Large intestine (tissue), 3 donors: ENCODE data around the gene USH2A. TPM values are rescaled to one million over a fixed set of nuclear protein-coding genes. Genes with fewer than 3 reads are reported as not detected.

Experiments
- DNase-seq, 2 donors: peaks; one replicate each; pipeline versions ENCODE4 v3.0.0 to v3.0.0-alpha.2; 2013
- H3K27ac ChIP-seq: one replicate; pipeline ENCODE4 v1.5.1; 2013; ENCODE audit warnings: low read length
- H3K27me3 ChIP-seq: 2 replicates; pipeline ENCODE4 v1.6.1; 2013; ENCODE audit warnings: low read length; ENCODE audit not compliant: control insufficient read depth, insufficient read depth
- H3K36me3 ChIP-seq: 2 replicates; pipeline ENCODE4 v1.6.1; 2013; ENCODE audit warnings: low read length; ENCODE audit not compliant: control insufficient read depth, insufficient read depth
- H3K4me1 ChIP-seq: one replicate; pipeline ENCODE4 v1.6.1; 2013; ENCODE audit warnings: low read length; ENCODE audit not compliant: control insufficient read depth, insufficient read depth
- H3K4me3 ChIP-seq: one replicate; pipeline ENCODE4 v1.5.1; 2013; ENCODE audit warnings: low read length
- H3K9me3 ChIP-seq: one replicate; pipeline ENCODE4 v1.6.1; 2013; ENCODE audit warnings: mild to moderate bottlenecking, low read depth, low read length, moderate library complexity; ENCODE audit not compliant: control insufficient read depth
- WGBS: methylation state at CpG from one replicate; pipeline ENCODE4 v1.1.5; 2013; ENCODE audit warnings: low lambda C conversion rate; ENCODE audit not compliant: insufficient coverage; 5-methylcytosine and 5-hydroxymethylcytosine counted together
- polyA plus RNA-seq: library from polyadenylated mRNA; unstranded; fragments of 120-200 nt; gene quantifications from one replicate; pipeline ENCODE4 v1.2.1, GENCODE V29; 2013

The USH2A gene
- polyA plus RNA-seq, 1 donor, result 0.06 TPM

- DNase-seq, result no peak
- H3K4me1 ChIP-seq, result no peaks in the 10 kb centered on the region
- WGBS, result 50% methylated on average over 2 of the region's 2 CpGs
- no peak overlapping the region for H3K27ac ChIP-seq
- H3K4me3 ChIP-seq, result no peak overlapping the region
- H3K9me3 ChIP-seq, result no peaks in the 10 kb centered on the region
- H3K27me3 ChIP-seq, result no peaks in the 10 kb centered on the region
- H3K36me3 ChIP-seq, result no peaks in the 10 kb centered on the region
Measured at GRCh38 chr1:216453777-216454176, 30.5 kb upstream of the USH2A start.

GRCh38 chr1:216450227-216450626 is 27.0 kb upstream of the USH2A start:
- H3K27me3 ChIP-seq, result no peaks in the 10 kb centered on the region
- no peaks in the 10 kb centered on the region for H3K4me1 ChIP-seq
- no peak for DNase-seq
- H3K9me3 ChIP-seq, result no peaks in the 10 kb centered on the region
- WGBS, result no CpG with 5 or more reads among the region's 3 CpGs
- no peaks in the 10 kb centered on the region for H3K36me3 ChIP-seq
- H3K27ac ChIP-seq, result no peak overlapping the region
- no peak overlapping the region for H3K4me3 ChIP-seq

- no peaks in the 10 kb centered on the region for H3K9me3 ChIP-seq
- no peaks in the 10 kb centered on the region for H3K4me1 ChIP-seq
- no peak overlapping the region for H3K27ac ChIP-seq
- no peak overlapping the region for H3K4me3 ChIP-seq
- H3K27me3 ChIP-seq, result no peaks in the 10 kb centered on the region
- no peaks in the 10 kb centered on the region for H3K36me3 ChIP-seq
- DNase-seq, result no peak
Measured at GRCh38 chr1:216448011-216448510, 24.8 kb upstream of the USH2A start.

GRCh38 chr1:216437603-216438002 is 14.4 kb upstream of the USH2A start:
- no peaks in the 10 kb centered on the region for H3K9me3 ChIP-seq
- no peaks in the 10 kb centered on the region for H3K36me3 ChIP-seq
- no peaks in the 10 kb centered on the region for H3K4me1 ChIP-seq
- no peak overlapping the region for H3K4me3 ChIP-seq
- no peak for DNase-seq
- H3K27ac ChIP-seq, result no peak overlapping the region
- WGBS, result 100% methylated on average over 1 of the region's 5 CpGs
- no peaks in the 10 kb centered on the region for H3K27me3 ChIP-seq

GRCh38 chr1:216434232-216434631 is 11.0 kb upstream of the USH2A start:
- Histone ChIP-seq H3K27ac (no peak overlapping the region), H3K36me3 (no peaks in the 10 kb centered on the region), H3K4me1 (no peaks in the 10 kb centered on the region), H3K4me3 (no peak overlapping the region), H3K9me3 (no peaks in the 10 kb centered on the region), H3K27me3 (no peaks in the 10 kb centered on the region)
- DNase-seq, result no peak

GRCh38 chr1:216433175-216433574 is 9.9 kb upstream of the USH2A start:
- Histone ChIP-seq H3K4me1 (no peaks in the 10 kb centered on the region), H3K27me3 (no peaks in the 10 kb centered on the region), H3K27ac (no peak overlapping the region), H3K4me3 (no peak overlapping the region), H3K36me3 (no peaks in the 10 kb centered on the region), H3K9me3 (no peaks in the 10 kb centered on the region)
- WGBS, result 50% methylated on average over 1 of the region's 2 CpGs
- DNase-seq, result no peak

- no peaks in the 10 kb centered on the region for H3K27me3 ChIP-seq
- no peak for DNase-seq
- WGBS, result 100% methylated on average over 1 of the region's 2 CpGs
- no peak overlapping the region for H3K27ac ChIP-seq
- no peak overlapping the region for H3K4me3 ChIP-seq
- no peaks in the 10 kb centered on the region for H3K36me3 ChIP-seq
- H3K4me1 ChIP-seq, result no peaks in the 10 kb centered on the region
- H3K9me3 ChIP-seq, result no peaks in the 10 kb centered on the region
Measured at GRCh38 chr1:216430744-216431143, 7.5 kb upstream of the USH2A start.

GRCh38 chr1:216425577-216425976 is 2.3 kb upstream of the USH2A start:
- WGBS, result 100% methylated on average over 1 of the region's 5 CpGs
- no peaks in the 10 kb centered on the region for H3K9me3 ChIP-seq
- H3K4me1 ChIP-seq, result no peaks in the 10 kb centered on the region
- no peak overlapping the region for H3K4me3 ChIP-seq
- no peaks in the 10 kb centered on the region for H3K27me3 ChIP-seq
- H3K36me3 ChIP-seq, result no peaks in the 10 kb centered on the region
- H3K27ac ChIP-seq, result no peak overlapping the region
- no peak for DNase-seq

- Histone ChIP-seq H3K4me3 (no peak overlapping the region), H3K36me3 (no peaks in the 10 kb centered on the region), H3K27ac (no peak overlapping the region), H3K4me1 (no peaks in the 10 kb centered on the region), H3K27me3 (no peaks in the 10 kb centered on the region), H3K9me3 (no peaks in the 10 kb centered on the region)
- WGBS, result no CpG with 5 or more reads among the region's 1 CpG
- DNase-seq, result no peak
Measured at GRCh38 chr1:216420746-216421145, 2.5 kb downstream of the USH2A start.

GRCh38 chr1:216420263-216420662 is 3.0 kb downstream of the USH2A start:
- Histone ChIP-seq H3K9me3 (no peaks in the 10 kb centered on the region), H3K4me1 (no peaks in the 10 kb centered on the region), H3K27me3 (no peaks in the 10 kb centered on the region), H3K36me3 (no peaks in the 10 kb centered on the region), H3K4me3 (no peak overlapping the region), H3K27ac (no peak overlapping the region)
- DNase-seq, result no peak
- no CpG with 5 or more reads among the region's 2 CpGs for WGBS

GRCh38 chr1:216416488-216416887 is 6.8 kb downstream of the USH2A start:
- Histone ChIP-seq H3K4me3 (no peak overlapping the region), H3K4me1 (no peaks in the 10 kb centered on the region), H3K9me3 (no peaks in the 10 kb centered on the region), H3K27ac (no peak overlapping the region), H3K36me3 (no peaks in the 10 kb centered on the region), H3K27me3 (no peaks in the 10 kb centered on the region)
- WGBS, result no CpG with 5 or more reads among the region's 1 CpG
- no peak for DNase-seq
